ENCODE data around the gene TADA2B.

DNA sequence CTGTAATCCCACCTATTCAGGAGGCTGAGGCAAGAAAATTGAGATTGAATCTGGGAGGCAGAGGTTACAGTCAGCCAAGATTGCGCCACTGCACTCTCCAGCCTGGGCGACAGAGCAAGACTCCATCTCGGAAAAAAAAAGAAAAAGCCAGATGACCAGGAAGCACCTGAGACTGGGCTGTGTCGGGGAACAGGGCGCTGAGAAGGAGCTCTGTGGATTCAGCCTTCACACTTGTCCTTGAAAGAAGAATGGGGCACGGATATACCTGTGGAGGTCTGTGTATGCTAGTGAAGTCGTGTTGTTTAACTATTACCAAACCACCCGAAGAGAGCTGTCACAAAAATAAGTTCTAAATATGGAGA, 39.3 kb upstream of the TADA2B start:
- TF ChIP-seq, protein P1, sequence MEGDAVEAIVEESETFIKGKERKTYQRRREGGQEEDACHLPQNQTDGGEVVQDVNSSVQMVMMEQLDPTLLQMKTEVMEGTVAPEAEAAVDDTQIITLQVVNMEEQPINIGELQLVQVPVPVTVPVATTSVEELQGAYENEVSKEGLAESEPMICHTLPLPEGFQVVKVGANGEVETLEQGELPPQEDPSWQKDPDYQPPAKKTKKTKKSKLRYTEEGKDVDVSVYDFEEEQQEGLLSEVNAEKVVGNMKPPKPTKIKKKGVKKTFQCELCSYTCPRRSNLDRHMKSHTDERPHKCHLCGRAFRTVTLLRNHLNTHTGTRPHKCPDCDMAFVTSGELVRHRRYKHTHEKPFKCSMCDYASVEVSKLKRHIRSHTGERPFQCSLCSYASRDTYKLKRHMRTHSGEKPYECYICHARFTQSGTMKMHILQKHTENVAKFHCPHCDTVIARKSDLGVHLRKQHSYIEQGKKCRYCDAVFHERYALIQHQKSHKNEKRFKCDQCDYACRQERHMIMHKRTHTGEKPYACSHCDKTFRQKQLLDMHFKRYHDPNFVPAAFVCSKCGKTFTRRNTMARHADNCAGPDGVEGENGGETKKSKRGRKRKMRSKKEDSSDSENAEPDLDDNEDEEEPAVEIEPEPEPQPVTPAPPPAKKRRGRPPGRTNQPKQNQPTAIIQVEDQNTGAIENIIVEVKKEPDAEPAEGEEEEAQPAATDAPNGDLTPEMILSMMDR (IDR thresholded peaks at IDR 0.05 in 2 of 3, conservative IDR thresholded peaks at IDR 0.05 in 1 of 3; ENCODE audit: control insufficient read depth in 2 of 3, extremely low read depth in 1 of 3, insufficient read depth in 1 of 3, low read depth in 3 of 3, low read length in 3 of 3): no peak
- TF ChIP-seq PML (IDR thresholded peaks at IDR 0.05; ENCODE audit: low read length): no peak
- TF ChIP-seq, protein P2, sequence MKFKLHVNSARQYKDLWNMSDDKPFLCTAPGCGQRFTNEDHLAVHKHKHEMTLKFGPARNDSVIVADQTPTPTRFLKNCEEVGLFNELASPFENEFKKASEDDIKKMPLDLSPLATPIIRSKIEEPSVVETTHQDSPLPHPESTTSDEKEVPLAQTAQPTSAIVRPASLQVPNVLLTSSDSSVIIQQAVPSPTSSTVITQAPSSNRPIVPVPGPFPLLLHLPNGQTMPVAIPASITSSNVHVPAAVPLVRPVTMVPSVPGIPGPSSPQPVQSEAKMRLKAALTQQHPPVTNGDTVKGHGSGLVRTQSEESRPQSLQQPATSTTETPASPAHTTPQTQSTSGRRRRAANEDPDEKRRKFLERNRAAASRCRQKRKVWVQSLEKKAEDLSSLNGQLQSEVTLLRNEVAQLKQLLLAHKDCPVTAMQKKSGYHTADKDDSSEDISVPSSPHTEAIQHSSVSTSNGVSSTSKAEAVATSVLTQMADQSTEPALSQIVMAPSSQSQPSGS (IDR thresholded peaks at IDR 0.05; ENCODE audit: low read length): no peak
- TF ChIP-seq CREB1 (IDR thresholded peaks at IDR 0.05; ENCODE audit: low read depth): no peak

Measured in GM12878 (cell line).